ENCODE data around the gene ZFYVE21.

- TF ChIP-seq CTCF (IDR thresholded peaks at IDR 0.05), result no peak
- TF ChIP-seq POLR2A (IDR thresholded peaks at IDR 0.05), result no peak
- TF ChIP-seq POLR2AphosphoS5 (IDR thresholded peaks at IDR 0.05), result no peak
These were observed 33.8 kb downstream of the ZFYVE21 start for GRCh38 chr14:103749452-103749851.
